ENCODE measurements around the gene OR4N2.
"Not testable (repeated sequence)": the region's sequence is repeated elsewhere in the genome, so short reads cannot be mapped to it uniquely, and the experiment has no call there.

OR4N2 gene

GRCh38 chr14:19838433-19838832 is 34.9 kb downstream of the OR4N2 start:
- DNase-seq, result no peak

- no peak for DNase-seq
Observed at GRCh38 chr14:19851365-19851764, 47.8 kb downstream of the OR4N2 start.

DNA sequence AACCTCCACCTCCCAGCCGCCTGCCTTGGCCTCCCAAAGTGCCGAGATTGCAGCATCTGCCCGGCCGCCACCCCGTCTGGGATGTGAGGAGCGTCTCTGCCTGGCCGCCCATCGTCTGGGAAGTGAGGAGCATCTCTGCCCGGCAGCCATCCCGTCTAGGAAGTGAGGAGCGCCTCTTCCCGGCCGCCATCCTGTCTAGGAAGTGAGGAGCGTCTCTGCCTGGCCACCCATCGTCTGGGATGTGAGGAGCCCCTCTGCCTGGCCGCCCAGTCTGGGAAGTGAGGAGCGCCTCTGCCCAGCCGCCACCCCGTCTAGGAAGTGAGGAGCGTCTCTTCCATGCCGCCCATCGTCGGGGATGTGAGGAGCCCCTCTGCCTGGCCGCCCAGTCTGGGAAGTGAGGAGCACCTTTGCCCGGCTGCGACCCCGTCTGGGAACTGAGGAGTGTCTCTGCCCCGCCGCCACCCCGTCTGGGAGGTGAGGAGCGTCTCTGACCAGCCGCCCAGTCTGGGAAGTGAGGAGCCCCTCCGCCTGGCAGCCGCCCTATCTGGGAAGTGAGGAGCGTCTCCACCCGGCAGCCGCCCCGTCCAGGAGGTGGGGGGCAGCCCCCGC is 62.6 kb downstream of the OR4N2 start:
- DNase-seq, result not testable (repeated sequence)

GRCh38 chr14:19873178-19873577 is 69.6 kb downstream of the OR4N2 start:
- DNase-seq, result no peak

- DNase-seq, result no peak
Observed at GRCh38 chr14:19874842-19875241, 71.3 kb downstream of the OR4N2 start, which contains the start of gene OR4K2. TSS of gene OR4K2 (plus strand) at chr14:19875142. CDS start at chr14:19876268, 1,126 bp downstream.

DNA sequence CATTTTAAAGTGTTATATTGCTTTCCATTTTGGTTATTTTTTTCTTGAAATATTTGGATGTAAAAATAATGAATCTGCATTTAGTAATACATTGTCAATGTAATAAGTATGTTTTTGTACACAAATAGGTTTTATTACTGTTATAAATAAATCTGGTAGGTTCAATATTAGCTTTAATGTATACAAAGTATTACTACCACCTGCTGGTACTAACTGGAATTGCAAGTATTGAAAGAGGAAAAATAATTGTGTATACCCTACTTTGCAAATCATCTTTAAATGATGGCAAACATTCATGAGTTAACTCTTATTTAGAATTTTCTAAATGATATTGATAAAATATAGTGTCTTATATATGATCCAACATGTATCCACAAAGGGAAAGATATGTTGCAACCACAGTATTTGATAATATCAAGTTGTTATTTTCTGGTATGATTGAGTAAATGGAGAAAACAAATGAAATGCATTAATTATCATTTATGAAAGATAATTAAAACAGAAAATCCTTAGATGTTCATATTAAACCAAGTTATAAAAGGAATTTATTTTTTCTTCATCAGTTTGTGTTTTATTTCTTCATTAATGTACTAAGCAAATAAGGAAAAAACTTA is 74.6 kb downstream of the OR4N2 start:
- no peak for DNase-seq

All from activated CD4-positive, alpha-beta T cell treated with anti-CD3 and anti-CD28 coated beads, Interleukin-2, amount 50 U/mL, for 48 hours (primary cell).